LoVo (cell line): Measurements from ENCODE around the gene SERPINI2.

Experiments
- DNase-seq: peaks from one replicate; pipeline ENCODE4 v3.0.0-alpha.2; 2016; ENCODE audit warnings: low spot score

Gene SERPINI2

GRCh38 chr3:167473863-167474262, at the start of gene SERPINI2:
TSS of gene SERPINI2 (minus strand) at chr3:167474042. CDS start at chr3:167471834, 2,208 bp downstream.
- DNase-seq = no peak

DNA sequence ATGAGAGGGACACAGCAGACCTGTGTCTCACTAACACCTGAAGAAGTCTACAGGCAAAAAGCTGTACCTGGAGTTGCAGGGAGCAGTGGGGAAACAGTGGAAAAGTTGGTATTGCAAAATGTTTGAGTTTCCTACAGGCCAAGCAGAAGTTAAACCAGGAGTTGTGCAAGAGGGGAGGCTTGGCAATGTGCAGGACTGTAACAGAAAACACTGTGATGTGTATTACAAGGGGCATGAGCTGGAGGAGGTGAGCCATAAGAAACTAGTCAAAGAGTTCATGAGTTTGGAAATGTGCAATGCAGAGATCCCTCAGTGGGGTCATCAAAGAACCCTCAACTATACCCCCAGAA, 47.1 kb upstream of the SERPINI2 start:
- no peak for DNase-seq

GRCh38 chr3:167520266-167521005, 46.6 kb upstream of the SERPINI2 start:
- DNase-seq = no peak

- no peak for DNase-seq
These were observed 34.1 kb upstream of the SERPINI2 start for GRCh38 chr3:167507954-167508353.

GRCh38 chr3:167502401-167502800, 28.6 kb upstream of the SERPINI2 start:
- no peak for DNase-seq

GRCh38 chr3:167501941-167502340, 28.1 kb upstream of the SERPINI2 start:
- no peak for DNase-seq

GRCh38 chr3:167497903-167498302, 24.1 kb upstream of the SERPINI2 start:
- no peak for DNase-seq

- DNase-seq = no peak
These were observed 19.4 kb upstream of the SERPINI2 start for GRCh38 chr3:167493244-167493643.

- no peak for DNase-seq
These were observed 17.8 kb upstream of the SERPINI2 start for GRCh38 chr3:167491621-167492020.

- no peak for DNase-seq
These were observed 15.7 kb upstream of the SERPINI2 start for GRCh38 chr3:167489571-167489970.

DNA sequence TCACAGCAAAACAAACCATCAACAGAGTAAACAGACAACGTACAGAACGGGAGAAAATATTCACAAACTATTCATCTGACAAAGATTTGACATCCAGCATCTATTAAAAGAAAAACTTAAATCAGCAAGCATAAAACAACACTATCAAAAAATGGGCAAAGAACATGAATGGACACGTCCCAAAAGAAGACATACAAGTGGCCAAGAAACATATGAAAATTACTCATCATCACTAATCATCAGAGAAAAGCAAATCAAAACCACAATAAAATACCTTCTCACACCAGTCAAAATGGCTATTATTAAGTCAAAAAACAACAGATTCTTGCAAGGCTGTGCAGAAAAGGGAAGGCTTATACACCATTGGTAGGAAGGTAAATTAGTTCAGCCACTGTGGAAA, 13.7 kb upstream of the SERPINI2 start:
- no peak for DNase-seq

GRCh38 chr3:167484551-167484950, 10.7 kb upstream of the SERPINI2 start:
- no peak for DNase-seq

DNA sequence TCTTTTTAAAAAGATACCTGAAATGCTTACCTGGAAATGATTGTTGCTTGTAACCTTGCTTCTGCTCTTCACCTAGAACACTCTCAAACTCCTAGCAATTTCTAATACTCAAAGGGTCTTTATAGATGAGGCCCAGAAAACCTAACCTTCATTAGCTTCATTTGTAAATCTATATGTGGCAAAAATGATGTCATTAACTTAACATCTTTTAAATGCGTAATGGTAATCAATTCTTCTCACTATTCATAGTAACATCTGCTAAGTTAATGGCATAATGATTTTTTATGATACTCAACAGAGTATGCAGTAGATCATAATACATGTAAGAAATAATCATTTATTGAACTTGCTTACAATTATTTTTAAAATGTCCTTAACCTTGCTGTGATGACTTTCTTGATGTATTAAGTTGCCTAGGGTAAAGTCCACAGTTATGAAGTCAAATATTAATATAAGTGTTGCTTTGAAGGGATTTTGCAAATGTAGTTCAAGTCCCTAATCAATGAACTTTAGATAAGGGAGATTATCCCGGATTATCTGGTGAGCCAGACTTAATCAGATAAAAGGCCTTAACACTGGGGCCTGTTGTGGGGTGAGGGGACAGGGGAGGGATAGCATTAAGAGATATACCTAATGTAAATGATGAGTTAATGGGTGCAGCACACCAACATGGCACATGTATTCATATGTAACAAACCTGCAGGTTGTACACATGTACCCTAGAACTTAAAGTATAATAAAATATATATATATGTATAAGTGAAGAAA, 10.1 kb upstream of the SERPINI2 start:
- DNase-seq = no peak

DNA sequence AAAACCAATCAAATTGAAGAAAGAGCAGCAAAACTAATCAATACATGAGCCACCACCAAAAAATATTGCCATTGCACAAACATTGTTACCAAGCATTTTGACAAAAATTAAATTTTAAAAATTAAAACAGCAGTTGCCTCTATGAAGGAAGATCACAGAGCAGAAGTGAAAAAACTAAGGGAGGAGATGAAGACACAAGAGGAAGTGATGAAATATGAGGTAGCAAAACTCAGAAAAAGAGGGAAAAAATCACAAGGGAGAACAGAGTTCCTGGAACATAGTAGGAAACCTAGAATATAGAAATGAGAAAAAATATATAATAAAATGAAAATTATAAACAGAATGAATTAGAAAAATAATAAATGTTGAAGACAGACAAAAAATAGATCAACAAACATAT, 7.3 kb upstream of the SERPINI2 start:
- no peak for DNase-seq

GRCh38 chr3:167480748-167481147, 6.9 kb upstream of the SERPINI2 start:
- DNase-seq = no peak

DNA sequence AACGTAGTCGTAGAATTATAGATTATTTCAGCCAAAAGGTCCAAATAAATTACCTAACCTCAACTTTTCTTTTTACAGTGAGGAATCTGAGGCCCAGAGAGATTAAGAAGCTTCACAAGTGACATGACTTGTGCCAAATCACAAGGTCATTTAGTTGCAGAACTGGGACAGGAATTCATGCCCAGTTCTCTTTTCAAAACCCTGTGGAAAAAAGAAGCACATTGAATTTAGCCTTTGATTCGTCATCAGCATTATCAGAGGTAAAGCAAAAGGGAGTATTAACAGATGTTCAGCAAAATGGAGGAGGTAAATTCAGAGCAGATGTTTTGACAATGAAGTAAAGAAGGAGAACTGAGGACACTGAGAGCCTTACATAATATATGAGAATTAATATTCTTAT, 4.5 kb downstream of the SERPINI2 start:
- DNase-seq = no peak

GRCh38 chr3:167467848-167468611, 5.8 kb downstream of the SERPINI2 start:
- DNase-seq = no peak

- no peak for DNase-seq
These were observed 6.9 kb downstream of the SERPINI2 start for GRCh38 chr3:167466966-167467365.

DNA sequence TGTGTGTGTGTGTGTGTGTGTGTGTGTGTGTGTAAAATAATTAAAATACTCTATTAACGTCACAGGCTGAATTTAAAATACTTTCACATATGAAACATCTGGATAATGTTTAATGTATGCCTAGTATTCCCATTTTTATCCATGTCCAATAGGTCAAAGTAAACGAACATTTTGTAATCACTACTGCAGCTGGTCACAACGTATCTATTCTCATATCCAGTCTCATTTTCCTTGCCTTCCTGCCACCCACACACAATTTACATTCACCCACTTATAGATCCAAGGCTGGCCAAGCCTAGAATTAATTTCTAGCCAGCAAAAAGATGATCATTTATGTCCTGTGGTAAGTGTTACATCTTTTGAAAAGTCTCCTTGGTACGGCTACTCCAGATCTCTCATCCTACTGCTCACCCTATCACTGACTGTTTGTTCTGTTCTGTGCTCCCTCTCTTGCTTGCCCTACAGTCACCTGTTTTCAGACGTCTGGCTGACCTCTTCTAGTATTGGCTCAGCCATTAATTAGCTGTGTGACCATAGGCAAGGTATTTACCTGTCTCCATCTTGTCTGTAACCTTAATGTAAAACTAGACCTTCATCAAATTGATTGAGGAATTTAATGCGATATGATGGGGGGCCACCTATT, 17.6 kb downstream of the SERPINI2 start:
- no peak for DNase-seq

GRCh38 chr3:167453815-167454214, 20.0 kb downstream of the SERPINI2 start:
- no peak for DNase-seq

DNA sequence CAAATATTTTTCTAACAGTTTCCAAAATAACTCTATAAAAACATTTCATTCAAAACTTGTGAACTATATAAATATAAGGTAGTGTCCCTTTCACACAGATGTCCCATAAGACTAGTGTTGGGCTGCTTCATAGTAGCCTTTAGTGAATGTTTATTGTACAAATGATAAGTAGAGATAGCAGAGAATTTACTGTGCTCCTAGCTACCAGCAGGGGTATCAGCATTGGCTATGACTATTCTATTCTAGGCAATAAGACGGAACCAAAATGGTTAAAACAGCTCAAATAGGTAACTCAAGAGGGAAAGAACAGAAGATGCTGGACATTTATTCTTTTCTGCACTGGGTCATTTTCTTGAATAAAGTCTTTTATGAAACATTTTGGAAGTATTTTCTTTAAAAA, 22.6 kb downstream of the SERPINI2 start:
- DNase-seq = no peak

GRCh38 chr3:167450675-167451074, 23.2 kb downstream of the SERPINI2 start:
- DNase-seq = no peak
